RPMI7951 (cell line): Measurements from ENCODE around the gene DMBX1. TPM values are rescaled to one million over a fixed set of nuclear protein-coding genes. Genes with fewer than 3 reads are reported as not detected.
A peak's percentile ranks its signal among the peaks of the same experiment; 100 is the strongest.

ENCODE experiments used
- DNase-seq: peaks from one replicate; pipeline ENCODE4 v3.0.0-alpha.2; 2012; ENCODE audit warnings: low read depth
- total RNA-seq: library from RNA; depleted of rRNA; stranded (reverse); fragments of >200 nt; shearing (Covaris generic); gene quantifications from 2 replicates; pipeline ENCODE4 v1.2.3, GENCODE V29; 2014

Gene DMBX1
- total RNA-seq, 1 experiment from 2014 or later = not detected

- DNase-seq = no peak
These were observed 30.3 kb upstream of the DMBX1 start for GRCh38 chr1:46459315-46459714.

GRCh38 chr1:46461017-46461808 lies 28.4 kb upstream of the DMBX1 start:
- DNase-seq = no peak

- no peak for DNase-seq
These were observed 27.7 kb upstream of the DMBX1 start for GRCh38 chr1:46461809-46462448.

- DNase-seq = no peak
These were observed 25.6 kb upstream of the DMBX1 start for GRCh38 chr1:46464013-46464548.

- DNase-seq = no peak
These were observed 24.7 kb upstream of the DMBX1 start for GRCh38 chr1:46464915-46465314.

GRCh38 chr1:46465981-46466476 lies 23.6 kb upstream of the DMBX1 start:
- no peak for DNase-seq

GRCh38 chr1:46466477-46467182 lies 23.0 kb upstream of the DMBX1 start:
- DNase-seq = no peak

GRCh38 chr1:46467183-46467504 lies 22.5 kb upstream of the DMBX1 start:
- no peak for DNase-seq

GRCh38 chr1:46469881-46470280 lies 19.8 kb upstream of the DMBX1 start:
- no peak for DNase-seq

- DNase-seq = no peak
These were observed 17.7 kb upstream of the DMBX1 start for GRCh38 chr1:46471848-46472492.

- DNase-seq = no peak
These were observed 17.0 kb upstream of the DMBX1 start for GRCh38 chr1:46472498-46473181.

- DNase-seq = no peak
These were observed 15.6 kb upstream of the DMBX1 start for GRCh38 chr1:46473991-46474390.

GRCh38 chr1:46474570-46474969 lies 15.1 kb upstream of the DMBX1 start:
- DNase-seq = no peak

GRCh38 chr1:46476673-46477072 lies 13.0 kb upstream of the DMBX1 start:
- DNase-seq = no peak

- DNase-seq = peak; percentile 51
These were observed 12.3 kb upstream of the DMBX1 start for GRCh38 chr1:46477153-46477929.

GRCh38 chr1:46478721-46479485 lies 10.7 kb upstream of the DMBX1 start:
- no peak for DNase-seq

- DNase-seq = no peak
These were observed 9.8 kb upstream of the DMBX1 start for GRCh38 chr1:46479744-46480350.

GRCh38 chr1:46480959-46481646 lies 8.5 kb upstream of the DMBX1 start:
- no peak for DNase-seq

- DNase-seq = no peak
These were observed 7.7 kb upstream of the DMBX1 start for GRCh38 chr1:46481961-46482360.
